ENCODE results near the gene ANKRD52. TPM values are rescaled to one million over a fixed set of nuclear protein-coding genes. Genes with fewer than 3 reads are reported as not detected.

ANKRD52 gene
- total and polyA plus RNA-seq, 10 of the 15 experiments (the other 5 are each of a cell fraction or from before 2014, with no cell fraction given): 0.90 to 55.3 (median 16.1) TPM

- TF ChIP-seq NRF1 (conservative IDR thresholded peaks at IDR 0.05; ENCODE audit: low read depth, low read length) (no peak), BMI1 (IDR thresholded peaks at IDR 0.05; ENCODE audit: borderline replicate concordance) (no peak), RELA (IDR thresholded peaks at IDR 0.05; ENCODE audit: borderline replicate concordance, partially characterized antibody) (peak; percentile 70), SIN3A (IDR thresholded peaks at IDR 0.05; ENCODE audit: low read depth, low read length) (no peak), BCL11A (IDR thresholded peaks at IDR 0.05; ENCODE audit: low read depth, low read length) (no peak), STAT1 (conservative IDR thresholded peaks at IDR 0.05) (no peak), ZNF687 (IDR thresholded peaks at IDR 0.05) (no peak), TARDBP (IDR thresholded peaks at IDR 0.05; ENCODE audit: borderline replicate concordance) (no peak), IKZF1 (conservative IDR thresholded peaks at IDR 0.05) (no peak), CREB1 (IDR thresholded peaks at IDR 0.05; ENCODE audit: low read depth) (no peak), HCFC1 (IDR thresholded peaks at IDR 0.05; ENCODE audit: low read length) (no peak), ETV6 (conservative IDR thresholded peaks at IDR 0.05 in 1 of 2, IDR thresholded peaks at IDR 0.05 in 1 of 2; ENCODE audit: borderline replicate concordance in 1 of 2, low read depth in 1 of 2) (no peak), ZNF384 (IDR thresholded peaks at IDR 0.05; ENCODE audit: borderline replicate concordance, low read depth, low read length) (no peak), SUPT20H (IDR thresholded peaks at IDR 0.05; ENCODE audit: borderline replicate concordance, control insufficient read depth, low read depth, low read length) (no peak), IKZF2 (IDR thresholded peaks at IDR 0.05) (peak; percentile 10 to 29; a peak in 1 of 4 replicates), ZBED1 (IDR thresholded peaks at IDR 0.05; ENCODE audit: borderline replicate concordance) (no peak), TAF1 (IDR thresholded peaks at IDR 0.05; ENCODE audit: borderline replicate concordance, low read depth, low read length) (peak; percentile 86), NBN (IDR thresholded peaks at IDR 0.05) (peak; percentile 41; the same call in 1 of the 2 replicates), SMC3 (IDR thresholded peaks at IDR 0.05; ENCODE audit: borderline replicate concordance, low read length) (peak; percentile 77), CHD1 (IDR thresholded peaks at IDR 0.05; ENCODE audit: low read depth, low read length) (no peak), MLLT1 (IDR thresholded peaks at IDR 0.05) (0 out of 2 replicates have a peak, but pooled peaks have one; percentile 23), DPF2 (IDR thresholded peaks at IDR 0.05) (no peak), RUNX3 (IDR thresholded peaks at IDR 0.05; ENCODE audit: low read length) (no peak), MTA3 (IDR thresholded peaks at IDR 0.05; ENCODE audit: borderline replicate concordance, low read length) (no peak), TBL1XR1 (IDR thresholded peaks at IDR 0.05; ENCODE audit: low read depth, low read length) (no peak)
- TF ChIP-seq, protein P1, sequence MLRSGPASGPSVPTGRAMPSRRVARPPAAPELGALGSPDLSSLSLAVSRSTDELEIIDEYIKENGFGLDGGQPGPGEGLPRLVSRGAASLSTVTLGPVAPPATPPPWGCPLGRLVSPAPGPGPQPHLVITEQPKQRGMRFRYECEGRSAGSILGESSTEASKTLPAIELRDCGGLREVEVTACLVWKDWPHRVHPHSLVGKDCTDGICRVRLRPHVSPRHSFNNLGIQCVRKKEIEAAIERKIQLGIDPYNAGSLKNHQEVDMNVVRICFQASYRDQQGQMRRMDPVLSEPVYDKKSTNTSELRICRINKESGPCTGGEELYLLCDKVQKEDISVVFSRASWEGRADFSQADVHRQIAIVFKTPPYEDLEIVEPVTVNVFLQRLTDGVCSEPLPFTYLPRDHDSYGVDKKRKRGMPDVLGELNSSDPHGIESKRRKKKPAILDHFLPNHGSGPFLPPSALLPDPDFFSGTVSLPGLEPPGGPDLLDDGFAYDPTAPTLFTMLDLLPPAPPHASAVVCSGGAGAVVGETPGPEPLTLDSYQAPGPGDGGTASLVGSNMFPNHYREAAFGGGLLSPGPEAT (IDR thresholded peaks at IDR 0.05; ENCODE audit: low read depth): peak; percentile 78
These were observed 65.1 kb downstream of the ANKRD52 start (continued) for GRCh38 chr12:56193025-56193578.

All from GM12878 (cell line).